CD14-positive monocyte (primary cell): ENCODE data around the gene DNAJC11. TPM values are rescaled to one million over a fixed set of nuclear protein-coding genes. Genes with fewer than 3 reads are reported as not detected.

Source experiments
- DNase-seq, 3 donors: peaks; one replicate each; pipeline ENCODE4 v3.0.0-alpha.2; 2011 to 2022
- H2AFZ ChIP-seq: 2 replicates; pipeline ENCODE4 v1.6.0; 2012; ENCODE audit warnings: mild to moderate bottlenecking, low read depth, low read length, inconsistent platforms; ENCODE audit not compliant: insufficient read depth, poor library complexity, severe bottlenecking
- H3K27ac ChIP-seq, 2 donors: 1 replicate in 1 of 2; 2 replicates in 1 of 2; pipeline ENCODE4 v1.5.1; 2012 to 2013; ENCODE audit warnings: low read length in 2 of 2, control low read depth in 1 of 2, inconsistent platforms in 1 of 2, low read depth in 1 of 2, mild to moderate bottlenecking in 1 of 2
- H3K27me3 ChIP-seq, 2 donors: one replicate each; pipeline versions ENCODE4 v1.6.0 to v1.6.1; 2011 to 2013; ENCODE audit warnings: low read length in 2 of 2; ENCODE audit not compliant: control insufficient read depth in 2 of 2, insufficient read depth in 2 of 2
- H3K36me3 ChIP-seq, 2 donors: replicated peaks in 1 of 2; 1 replicate in 1 of 2; 2 replicates in 1 of 2; pipeline versions ENCODE4 v1.5.1 to v1.6.1; 2012 to 2013; ENCODE audit warnings: low read length in 2 of 2, control low read depth in 1 of 2, inconsistent platforms in 1 of 2, mild to moderate bottlenecking in 1 of 2; ENCODE audit not compliant: insufficient read depth in 2 of 2, control insufficient read depth in 1 of 2
- H3K4me1 ChIP-seq, 2 donors: 1 replicate in 1 of 2; 2 replicates in 1 of 2; pipeline versions ENCODE4 v1.5.1 to v1.6.1; 2012 to 2013; ENCODE audit warnings: low read length in 2 of 2, control low read depth in 1 of 2, inconsistent platforms in 1 of 2, mild to moderate bottlenecking in 1 of 2, moderate library complexity in 1 of 2; ENCODE audit not compliant: insufficient read depth in 2 of 2, control insufficient read depth in 1 of 2
- H3K4me2 ChIP-seq: replicated peaks from 2 replicates; pipeline ENCODE3; 2012; ENCODE audit warnings: low read length, moderate library complexity, mild to moderate bottlenecking; ENCODE audit not compliant: poor library complexity, severe bottlenecking; ENCODE audit errors: extremely low read depth
- H3K4me3 ChIP-seq, 3 experiments: fragments of 200-600 bp in 1 of 3; sonication (generic) in 1 of 3; replicated peaks in 1 of 3; 1 replicate in 2 of 3; 2 replicates in 1 of 3; pipeline ENCODE4 v1.5.1; 2011 to 2013; ENCODE audit warnings: low read length in 3 of 3, mild to moderate bottlenecking in 3 of 3, control low read depth in 2 of 3, low read depth in 2 of 3, inconsistent platforms in 1 of 3, moderate library complexity in 1 of 3
- H3K79me2 ChIP-seq: 2 replicates; pipeline ENCODE4 v1.6.0; 2012; ENCODE audit warnings: mild to moderate bottlenecking, control low read depth, inconsistent platforms, low read length, moderate library complexity; ENCODE audit not compliant: insufficient read depth
- H3K9ac ChIP-seq: 2 replicates; pipeline ENCODE4 v1.6.0; 2017; ENCODE audit warnings: low read length, mild to moderate bottlenecking; ENCODE audit not compliant: insufficient read depth, poor library complexity, severe bottlenecking
- H3K9me3 ChIP-seq, 2 donors: replicated peaks in 1 of 2; 1 replicate in 1 of 2; 2 replicates in 1 of 2; pipeline versions ENCODE4 v1.5.1 to v1.6.1; 2012 to 2013; ENCODE audit warnings: low read length in 2 of 2, control low read depth in 1 of 2; ENCODE audit not compliant: control insufficient read depth in 1 of 2, insufficient read depth in 1 of 2
- H4K20me1 ChIP-seq: 2 replicates; pipeline ENCODE4 v1.6.0; 2012; ENCODE audit warnings: mild to moderate bottlenecking, low read length, control low read depth, moderate library complexity; ENCODE audit not compliant: insufficient read depth
- H3K27ac Mint-ChIP-seq, 7 donors: one replicate each; pipeline ENCODE4 v1.8.0; 2020; ENCODE audit warnings: mild to moderate bottlenecking in 7 of 7, mixed read lengths in 7 of 7, moderate library complexity in 6 of 7, inconsistent platforms in 2 of 7
- H3K27me3 Mint-ChIP-seq, 3 donors: one replicate each; pipeline ENCODE4 v1.8.0; 2021 to 2022; ENCODE audit warnings: low read depth in 3 of 3, mild to moderate bottlenecking in 3 of 3, mixed read lengths in 3 of 3, moderate library complexity in 3 of 3, inconsistent platforms in 1 of 3
- H3K36me3 Mint-ChIP-seq, 2 donors: one replicate each; pipeline ENCODE4 v1.8.0; 2020; ENCODE audit warnings: mixed read lengths in 2 of 2, inconsistent platforms in 1 of 2, mild to moderate bottlenecking in 1 of 2
- H3K4me1 Mint-ChIP-seq: one replicate; pipeline ENCODE4 v1.8.0; 2020; ENCODE audit warnings: mild to moderate bottlenecking, mixed read lengths
- H3K4me3 Mint-ChIP-seq, 2 donors: one replicate each; pipeline ENCODE4 v1.8.0; 2020; ENCODE audit warnings: mild to moderate bottlenecking in 2 of 2, mixed read lengths in 2 of 2, moderate library complexity in 1 of 2
- H3K9me3 Mint-ChIP-seq, 7 donors: one replicate each; pipeline ENCODE4 v1.8.0; 2020 to 2022; ENCODE audit warnings: mixed read lengths in 7 of 7, mild to moderate bottlenecking in 6 of 7, moderate library complexity in 6 of 7, inconsistent platforms in 2 of 7
- WGBS: methylation state at CpG from one replicate; pipeline ENCODE4 v1.1.5; 2013; ENCODE audit warnings: missing lambda C conversion rate; ENCODE audit not compliant: insufficient coverage; 5-methylcytosine and 5-hydroxymethylcytosine counted together
- intact Hi-C, 2 donors: fragments of 100-400 bp; cut with micrococcal nuclease; formaldehyde crosslinking; loops; one replicate each; pipeline versions ENCODE4 v1.15.0 to v1.15.1; 2023
- polyA plus RNA-seq, 3 donors: library from polyadenylated mRNA; depleted of rRNA in 1 of 3; unstranded in 2 of 3; stranded (reverse) in 1 of 3; fragments of 300-500 nt in 2 of 3; fragments of >200 nt in 1 of 3; fragmentation: Illumina TruSeq in 2 of 3; gene quantifications; 1 replicate in 2 of 3; 2 replicates in 1 of 3; pipeline ENCODE4 v1.2.3, GENCODE V29; 2012 to 2021
- TF ChIP-seq, protein P1 (sequence below): fragments of 200-600 bp; IDR thresholded peaks from one replicate; pipeline ENCODE4 v1.8.0; 2022; ENCODE audit warnings: antibody characterized with exemption, mild to moderate bottlenecking

The DNAJC11 gene
- polyA plus RNA-seq, 3 donors = 9.7 to 19.9 (median 15.8) TPM

DNA sequence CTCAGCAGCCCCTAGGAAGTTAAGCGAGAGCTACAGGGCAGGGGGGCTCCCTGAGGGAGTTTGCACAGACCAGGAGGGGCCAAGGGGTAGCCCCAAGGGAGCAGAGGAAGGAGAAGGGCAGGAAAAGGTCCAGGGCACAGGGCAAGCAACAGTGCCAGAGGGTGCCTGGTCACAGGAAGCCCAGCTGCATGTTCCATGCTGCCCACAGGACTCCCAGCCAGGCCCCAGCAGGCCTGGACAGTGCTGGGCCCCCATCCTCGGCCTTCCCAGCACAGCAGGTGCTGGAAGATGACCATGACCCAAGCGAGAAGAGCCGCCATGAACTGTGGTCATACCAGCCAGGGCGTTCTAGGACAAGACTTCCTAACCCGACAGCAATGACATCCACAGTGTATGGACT is 110.0 kb downstream of the DNAJC11 start:
- H3K9me3 Mint-ChIP-seq = no peaks in the 10 kb centered on the region
- H3K27ac ChIP-seq = peak overlapping the region in 1 of 2 donors; percentile 44
- H3K27me3 Mint-ChIP-seq = no peaks in the 10 kb centered on the region
- H3K9me3 ChIP-seq = no peaks in the 10 kb centered on the region
- no peak overlapping the region for H3K4me3 ChIP-seq
- no peak overlapping the region for H3K4me3 Mint-ChIP-seq
- no peak overlapping the region for H3K9ac ChIP-seq
- H3K27me3 ChIP-seq = no peaks in the 10 kb centered on the region
- WGBS = 81% methylated on average over 6 of the region's 6 CpGs
- peaks cover 18% of the 10 kb centered on the region for H3K79me2 ChIP-seq
- H2AFZ ChIP-seq = no peak overlapping the region
- peaks cover 86 to 93% of the 10 kb centered on the region in 2 donors for H3K36me3 ChIP-seq
- H3K4me1 Mint-ChIP-seq = peaks cover 33% of the 10 kb centered on the region
- TF ChIP-seq, protein P1, sequence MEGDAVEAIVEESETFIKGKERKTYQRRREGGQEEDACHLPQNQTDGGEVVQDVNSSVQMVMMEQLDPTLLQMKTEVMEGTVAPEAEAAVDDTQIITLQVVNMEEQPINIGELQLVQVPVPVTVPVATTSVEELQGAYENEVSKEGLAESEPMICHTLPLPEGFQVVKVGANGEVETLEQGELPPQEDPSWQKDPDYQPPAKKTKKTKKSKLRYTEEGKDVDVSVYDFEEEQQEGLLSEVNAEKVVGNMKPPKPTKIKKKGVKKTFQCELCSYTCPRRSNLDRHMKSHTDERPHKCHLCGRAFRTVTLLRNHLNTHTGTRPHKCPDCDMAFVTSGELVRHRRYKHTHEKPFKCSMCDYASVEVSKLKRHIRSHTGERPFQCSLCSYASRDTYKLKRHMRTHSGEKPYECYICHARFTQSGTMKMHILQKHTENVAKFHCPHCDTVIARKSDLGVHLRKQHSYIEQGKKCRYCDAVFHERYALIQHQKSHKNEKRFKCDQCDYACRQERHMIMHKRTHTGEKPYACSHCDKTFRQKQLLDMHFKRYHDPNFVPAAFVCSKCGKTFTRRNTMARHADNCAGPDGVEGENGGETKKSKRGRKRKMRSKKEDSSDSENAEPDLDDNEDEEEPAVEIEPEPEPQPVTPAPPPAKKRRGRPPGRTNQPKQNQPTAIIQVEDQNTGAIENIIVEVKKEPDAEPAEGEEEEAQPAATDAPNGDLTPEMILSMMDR = no peak
- DNase-seq = no peak
- H4K20me1 ChIP-seq = peaks cover 100% of the 10 kb centered on the region
- peak overlapping the region; percentile 3 for H3K4me2 ChIP-seq
- peak overlapping the region in 5 of 7 donors; percentile 26 to 87 (median 77) for H3K27ac Mint-ChIP-seq
- peaks cover 70 to 89% of the 10 kb centered on the region in 2 donors for H3K36me3 Mint-ChIP-seq
- H3K4me1 ChIP-seq = peaks cover 21 to 28% of the 10 kb centered on the region in 2 donors
- intact Hi-C loops = no loop called here

DNA sequence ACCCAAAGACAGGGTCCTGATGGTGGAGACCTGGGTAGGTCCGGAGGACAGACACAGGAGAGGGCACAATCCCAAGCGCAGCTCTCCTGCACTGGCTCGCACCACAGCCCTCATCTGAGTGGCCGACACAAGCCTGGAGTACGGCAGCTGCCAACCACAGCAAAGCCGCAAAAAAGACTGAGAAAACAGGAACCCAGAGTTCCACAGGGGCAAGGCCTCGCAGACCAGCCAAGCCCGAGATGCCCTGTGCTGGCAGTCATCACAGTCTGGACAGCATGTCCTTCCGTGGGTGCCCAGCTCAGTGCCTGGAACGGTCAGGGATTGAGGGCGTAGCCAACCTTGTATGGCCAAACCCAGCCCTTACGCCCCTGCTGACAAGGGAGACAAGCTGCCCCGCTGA is 110.4 kb downstream of the DNAJC11 start:
- no peak overlapping the region for H2AFZ ChIP-seq
- WGBS = 8% methylated on average over 13 of the region's 13 CpGs
- intact Hi-C loops = no loop called here
- TF ChIP-seq, protein P1 = no peak
- H3K4me3 Mint-ChIP-seq = no peak overlapping the region
- no peaks in the 10 kb centered on the region for H3K27me3 Mint-ChIP-seq
- peaks cover 68 to 86% of the 10 kb centered on the region in 2 donors for H3K36me3 Mint-ChIP-seq
- peak; percentile 45 to 55 (median 46) for DNase-seq
- H3K79me2 ChIP-seq = peaks cover 15% of the 10 kb centered on the region
- H3K9me3 Mint-ChIP-seq = no peaks in the 10 kb centered on the region
- H3K27me3 ChIP-seq = no peaks in the 10 kb centered on the region
- peak overlapping the region; percentile 10 to 44 for H3K27ac ChIP-seq
- peaks cover 21 to 27% of the 10 kb centered on the region in 2 donors for H3K4me1 ChIP-seq
- no peak overlapping the region for H3K9ac ChIP-seq
- peaks cover 32% of the 10 kb centered on the region for H3K4me1 Mint-ChIP-seq
- H3K27ac Mint-ChIP-seq = peak overlapping the region in 4 of 7 donors; percentile 40 to 80 (median 50)
- H3K4me3 ChIP-seq = peak overlapping the region in 1 of 3 experiments; percentile 5
- H3K9me3 ChIP-seq = no peaks in the 10 kb centered on the region
- H3K36me3 ChIP-seq = peaks cover 85 to 93% of the 10 kb centered on the region in 2 donors
- peak overlapping the region; percentile 26 for H3K4me2 ChIP-seq
- peaks cover 100% of the 10 kb centered on the region for H4K20me1 ChIP-seq
